NCI-H2171 treated with DMSO at 0.1 percent for 48 hours (cell line): ENCODE results near the gene CENPN.

Experiments
- DNase-seq: peaks from one replicate; lab custom pipeline; 2025; lab: John Stamatoyannopoulos, UW

Gene CENPN

DNA sequence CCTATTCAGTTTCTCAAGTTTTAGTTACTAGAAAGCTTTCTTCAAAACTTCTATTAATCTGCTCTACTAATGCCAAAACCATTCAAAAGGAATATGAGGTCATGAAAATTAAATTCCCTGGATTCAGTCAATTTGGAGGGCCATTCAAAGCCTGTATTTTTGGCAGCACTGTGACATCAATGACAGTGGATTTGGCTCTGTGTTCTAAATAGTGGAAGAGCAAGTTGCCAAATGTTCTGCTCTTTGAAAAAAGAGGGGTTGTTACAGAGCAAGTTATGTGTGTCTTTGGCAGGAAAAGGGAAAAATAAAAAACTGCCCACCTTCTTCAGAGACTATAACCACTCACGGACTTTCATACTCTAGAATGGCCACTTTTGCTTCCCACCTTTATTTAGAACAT, 73.2 kb downstream of the CENPN start:
- DNase-seq = no peak

GRCh38 chr16:81081014-81081413, 74.0 kb downstream of the CENPN start:
- DNase-seq = no peak
